ENCODE data around the gene EFHC1. TPM values are rescaled to one million over a fixed set of nuclear protein-coding genes. Genes with fewer than 3 reads are reported as not detected.

The EFHC1 gene
- polyA plus RNA-seq, 1 donor from 2014 or later = 173 TPM

DNA sequence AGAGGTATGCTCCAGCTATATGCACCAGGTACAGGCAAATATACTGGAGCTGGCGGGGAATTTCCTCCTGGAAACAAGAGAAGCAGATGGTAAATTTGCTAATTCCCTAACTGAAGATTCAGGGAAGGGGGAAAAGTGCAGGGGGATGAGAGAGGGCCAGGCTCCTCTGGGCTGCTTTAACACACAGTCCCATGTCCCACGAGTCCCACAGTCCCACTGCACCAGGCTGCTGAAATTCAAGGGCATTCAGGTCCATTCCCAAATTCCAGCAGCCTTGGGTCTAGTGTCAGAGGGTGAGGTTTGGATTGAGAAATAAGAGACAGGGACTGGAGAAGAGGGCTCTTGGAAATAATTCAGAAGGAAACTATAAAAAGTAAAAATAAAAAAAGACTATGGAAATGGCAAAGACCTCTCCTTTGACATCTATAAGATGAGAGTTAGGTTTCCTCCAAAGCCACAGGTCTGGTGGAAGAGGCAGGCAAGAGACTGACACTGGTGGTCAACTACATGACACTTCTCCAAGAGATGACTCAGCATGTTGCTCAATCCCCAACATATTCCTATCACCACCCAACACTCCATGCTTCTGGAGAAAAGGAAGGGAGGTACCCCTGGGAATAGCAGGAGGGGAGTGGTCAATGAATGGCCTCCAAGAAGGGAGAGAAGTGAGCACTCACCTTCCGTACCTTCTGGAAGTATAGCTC is 87.6 kb downstream of the EFHC1 start:
- Histone ChIP-seq H3K79me2 (replicated peaks; ENCODE audit: insufficient read depth, low read length) (no peaks in the 10 kb centered on the region), H3K9me2 (ENCODE audit: insufficient read depth, low read length) (no peaks in the 10 kb centered on the region), H3K27me3 (ENCODE audit: insufficient read depth, low read depth, low read length) (no peaks in the 10 kb centered on the region), H3K9me3 (ENCODE audit: low read length) (no peaks in the 10 kb centered on the region), H3K4me2 (ENCODE audit: low read length) (no peak overlapping the region), H3K27ac (ENCODE audit: low read length) (no peak overlapping the region), H4K20me1 (ENCODE audit: insufficient read depth) (no peaks in the 10 kb centered on the region), H3K36me3 (ENCODE audit: insufficient read depth, low read length) (no peaks in the 10 kb centered on the region), H3F3A (ENCODE audit: insufficient read depth, low read length, poor library complexity, severe bottlenecking) (no peaks in the 10 kb centered on the region), H3K9ac (ENCODE audit: low read length) (no peak overlapping the region), H3K4me3 (ENCODE audit: low read length) (no peak overlapping the region), H2AFZ (ENCODE audit: low read depth, low read length) (no peak overlapping the region)
- no peak for TF ChIP-seq POLR2AphosphoS5 (IDR thresholded peaks at IDR 0.05)
- TF ChIP-seq TAF1 (IDR thresholded peaks at IDR 0.05; ENCODE audit: low read depth) = no peak
- TF ChIP-seq SMC3 (conservative IDR thresholded peaks at IDR 0.05; ENCODE audit: poor library complexity) = no peak

DNA sequence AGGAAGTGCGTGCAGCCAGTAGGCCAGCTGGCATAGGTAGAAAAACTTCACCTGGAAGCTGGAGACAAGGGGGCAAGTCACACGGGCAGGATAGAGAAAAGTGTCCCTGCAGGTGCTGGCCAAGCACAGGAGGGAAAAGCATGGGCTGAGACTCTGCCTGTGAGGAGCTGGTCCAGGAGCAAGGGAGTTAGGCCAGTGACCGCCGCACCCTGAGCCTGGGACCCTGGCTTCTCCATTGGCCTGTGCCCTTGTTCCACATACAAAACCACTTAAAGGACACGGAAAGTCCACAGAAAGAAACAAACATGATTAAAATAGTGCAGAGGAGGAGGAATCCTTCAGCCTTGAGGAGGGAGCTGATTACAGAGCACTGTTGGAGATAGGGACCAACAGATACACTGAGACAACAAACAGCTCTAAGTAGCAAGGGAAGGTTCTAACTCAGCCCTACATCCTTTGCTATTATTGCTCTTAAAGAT is 88.2 kb downstream of the EFHC1 start:
- H3K4me2 ChIP-seq (ENCODE audit: low read length) = no peak overlapping the region
- TF ChIP-seq, protein P1, sequence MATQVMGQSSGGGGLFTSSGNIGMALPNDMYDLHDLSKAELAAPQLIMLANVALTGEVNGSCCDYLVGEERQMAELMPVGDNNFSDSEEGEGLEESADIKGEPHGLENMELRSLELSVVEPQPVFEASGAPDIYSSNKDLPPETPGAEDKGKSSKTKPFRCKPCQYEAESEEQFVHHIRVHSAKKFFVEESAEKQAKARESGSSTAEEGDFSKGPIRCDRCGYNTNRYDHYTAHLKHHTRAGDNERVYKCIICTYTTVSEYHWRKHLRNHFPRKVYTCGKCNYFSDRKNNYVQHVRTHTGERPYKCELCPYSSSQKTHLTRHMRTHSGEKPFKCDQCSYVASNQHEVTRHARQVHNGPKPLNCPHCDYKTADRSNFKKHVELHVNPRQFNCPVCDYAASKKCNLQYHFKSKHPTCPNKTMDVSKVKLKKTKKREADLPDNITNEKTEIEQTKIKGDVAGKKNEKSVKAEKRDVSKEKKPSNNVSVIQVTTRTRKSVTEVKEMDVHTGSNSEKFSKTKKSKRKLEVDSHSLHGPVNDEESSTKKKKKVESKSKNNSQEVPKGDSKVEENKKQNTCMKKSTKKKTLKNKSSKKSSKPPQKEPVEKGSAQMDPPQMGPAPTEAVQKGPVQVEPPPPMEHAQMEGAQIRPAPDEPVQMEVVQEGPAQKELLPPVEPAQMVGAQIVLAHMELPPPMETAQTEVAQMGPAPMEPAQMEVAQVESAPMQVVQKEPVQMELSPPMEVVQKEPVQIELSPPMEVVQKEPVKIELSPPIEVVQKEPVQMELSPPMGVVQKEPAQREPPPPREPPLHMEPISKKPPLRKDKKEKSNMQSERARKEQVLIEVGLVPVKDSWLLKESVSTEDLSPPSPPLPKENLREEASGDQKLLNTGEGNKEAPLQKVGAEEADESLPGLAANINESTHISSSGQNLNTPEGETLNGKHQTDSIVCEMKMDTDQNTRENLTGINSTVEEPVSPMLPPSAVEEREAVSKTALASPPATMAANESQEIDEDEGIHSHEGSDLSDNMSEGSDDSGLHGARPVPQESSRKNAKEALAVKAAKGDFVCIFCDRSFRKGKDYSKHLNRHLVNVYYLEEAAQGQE (IDR thresholded peaks at IDR 0.05; ENCODE audit: borderline replicate concordance) = no peak
- TF ChIP-seq EP300 (conservative IDR thresholded peaks at IDR 0.05; ENCODE audit: poor library complexity, severe bottlenecking) = no peak
- TF ChIP-seq MXI1 (conservative IDR thresholded peaks at IDR 0.05; ENCODE audit: poor library complexity, severe bottlenecking) = no peak
- no peak for TF ChIP-seq EZH2 (IDR thresholded peaks at IDR 0.05; ENCODE audit: borderline replicate concordance, insufficient read depth, low read length, poor library complexity, severe bottlenecking)
- TF ChIP-seq TAF1 (IDR thresholded peaks at IDR 0.05; ENCODE audit: low read depth) = no peak
- TF ChIP-seq SMC3 (conservative IDR thresholded peaks at IDR 0.05; ENCODE audit: poor library complexity) = no peak
- TF ChIP-seq, protein P2, sequence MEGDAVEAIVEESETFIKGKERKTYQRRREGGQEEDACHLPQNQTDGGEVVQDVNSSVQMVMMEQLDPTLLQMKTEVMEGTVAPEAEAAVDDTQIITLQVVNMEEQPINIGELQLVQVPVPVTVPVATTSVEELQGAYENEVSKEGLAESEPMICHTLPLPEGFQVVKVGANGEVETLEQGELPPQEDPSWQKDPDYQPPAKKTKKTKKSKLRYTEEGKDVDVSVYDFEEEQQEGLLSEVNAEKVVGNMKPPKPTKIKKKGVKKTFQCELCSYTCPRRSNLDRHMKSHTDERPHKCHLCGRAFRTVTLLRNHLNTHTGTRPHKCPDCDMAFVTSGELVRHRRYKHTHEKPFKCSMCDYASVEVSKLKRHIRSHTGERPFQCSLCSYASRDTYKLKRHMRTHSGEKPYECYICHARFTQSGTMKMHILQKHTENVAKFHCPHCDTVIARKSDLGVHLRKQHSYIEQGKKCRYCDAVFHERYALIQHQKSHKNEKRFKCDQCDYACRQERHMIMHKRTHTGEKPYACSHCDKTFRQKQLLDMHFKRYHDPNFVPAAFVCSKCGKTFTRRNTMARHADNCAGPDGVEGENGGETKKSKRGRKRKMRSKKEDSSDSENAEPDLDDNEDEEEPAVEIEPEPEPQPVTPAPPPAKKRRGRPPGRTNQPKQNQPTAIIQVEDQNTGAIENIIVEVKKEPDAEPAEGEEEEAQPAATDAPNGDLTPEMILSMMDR (IDR thresholded peaks at IDR 0.05; ENCODE audit: poor library complexity, severe bottlenecking) = no peak
- TF ChIP-seq POLR2AphosphoS5 (IDR thresholded peaks at IDR 0.05) = no peak
- TF ChIP-seq RAD21 (conservative IDR thresholded peaks at IDR 0.05) = no peak
- H3K4me3 ChIP-seq (ENCODE audit: low read length) = no peak overlapping the region
- no peak overlapping the region for H2AFZ ChIP-seq (ENCODE audit: low read depth, low read length)
- no peaks in the 10 kb centered on the region for H3K36me3 ChIP-seq (ENCODE audit: insufficient read depth, low read length)
- H3K9me3 ChIP-seq (ENCODE audit: low read length) = no peaks in the 10 kb centered on the region
- no peaks in the 10 kb centered on the region for H3F3A ChIP-seq (ENCODE audit: insufficient read depth, low read length, poor library complexity, severe bottlenecking)
- H3K79me2 ChIP-seq (replicated peaks; ENCODE audit: insufficient read depth, low read length) = no peaks in the 10 kb centered on the region
- no peaks in the 10 kb centered on the region for H3K9me2 ChIP-seq (ENCODE audit: insufficient read depth, low read length)
- no peak overlapping the region for H3K9ac ChIP-seq (ENCODE audit: low read length)
- H3K27me3 ChIP-seq (ENCODE audit: insufficient read depth, low read depth, low read length) = no peaks in the 10 kb centered on the region
- no peak overlapping the region for H3K27ac ChIP-seq (ENCODE audit: low read length)
- no peaks in the 10 kb centered on the region for H4K20me1 ChIP-seq (ENCODE audit: insufficient read depth)

Data from neural cell (in vitro differentiated cells).